Measurements from ENCODE around the gene GALNT10.

The GALNT10 gene

GRCh38 chr5:154325566-154325965 lies 135.0 kb downstream of the GALNT10 start:
- no peak overlapping the region for H3K4me2 ChIP-seq (ENCODE audit: insufficient read depth, low read length)
- H3K4me3 ChIP-seq (ENCODE audit: low read depth in 1 of 2, low read length in 2 of 2): no peak overlapping the region
- H3K9me3 ChIP-seq (ENCODE audit: insufficient read depth, low read length, severe bottlenecking): no peaks in the 10 kb centered on the region
- H3K79me2 ChIP-seq (ENCODE audit: insufficient read depth, low read length): no peaks in the 10 kb centered on the region
- DNase-seq: no peak
- H3K27ac ChIP-seq (ENCODE audit: low read length): no peak overlapping the region
- H2AFZ ChIP-seq (ENCODE audit: low read depth, low read length): no peak overlapping the region
- H4K20me1 ChIP-seq (ENCODE audit: insufficient read depth, low read length): no peaks in the 10 kb centered on the region
- ATAC-seq (ENCODE audit: insufficient read depth, low read depth): no peak
- H3K36me3 ChIP-seq (ENCODE audit: insufficient read depth, low read length): no peaks in the 10 kb centered on the region
- TF ChIP-seq CTCF (IDR thresholded peaks at IDR 0.05; ENCODE audit: borderline replicate concordance, extremely low read depth, low read length, poor library complexity, severe bottlenecking) (no peak), EZH2 (IDR thresholded peaks at IDR 0.05; ENCODE audit: borderline replicate concordance, low read depth, low read length, severe bottlenecking) (no peak)
- no peaks in the 10 kb centered on the region for H3K4me1 ChIP-seq (ENCODE audit: insufficient read depth, low read length)
- H3K9ac ChIP-seq (ENCODE audit: low read depth, low read length): no peak overlapping the region
- H3K27me3 ChIP-seq (ENCODE audit: insufficient read depth, low read length, poor library complexity): no peaks in the 10 kb centered on the region

GRCh38 chr5:154329062-154329461 lies 138.5 kb downstream of the GALNT10 start:
- no peaks in the 10 kb centered on the region for H3K4me1 ChIP-seq (ENCODE audit: insufficient read depth, low read length)
- no peak overlapping the region for H3K4me2 ChIP-seq (ENCODE audit: insufficient read depth, low read length)
- no peak overlapping the region for H3K9ac ChIP-seq (ENCODE audit: low read depth, low read length)
- no peak overlapping the region for H3K4me3 ChIP-seq (ENCODE audit: low read depth in 1 of 2, low read length in 2 of 2)
- no peaks in the 10 kb centered on the region for H3K79me2 ChIP-seq (ENCODE audit: insufficient read depth, low read length)
- ATAC-seq (ENCODE audit: insufficient read depth, low read depth): no peak
- no peak overlapping the region for H2AFZ ChIP-seq (ENCODE audit: low read depth, low read length)
- H3K9me3 ChIP-seq (ENCODE audit: insufficient read depth, low read length, severe bottlenecking): no peaks in the 10 kb centered on the region
- H4K20me1 ChIP-seq (ENCODE audit: insufficient read depth, low read length): no peaks in the 10 kb centered on the region
- no peaks in the 10 kb centered on the region for H3K27me3 ChIP-seq (ENCODE audit: insufficient read depth, low read length, poor library complexity)
- TF ChIP-seq EZH2 (IDR thresholded peaks at IDR 0.05; ENCODE audit: borderline replicate concordance, low read depth, low read length, severe bottlenecking) (no peak), CTCF (IDR thresholded peaks at IDR 0.05; ENCODE audit: borderline replicate concordance, extremely low read depth, low read length, poor library complexity, severe bottlenecking) (no peak)
- no peak overlapping the region for H3K27ac ChIP-seq (ENCODE audit: low read length)
- H3K36me3 ChIP-seq (ENCODE audit: insufficient read depth, low read length): no peaks in the 10 kb centered on the region
- no peak for DNase-seq

- Histone ChIP-seq H3K4me3 (ENCODE audit: low read depth in 1 of 2, low read length in 2 of 2) (no peak overlapping the region), H3K4me1 (ENCODE audit: insufficient read depth, low read length) (no peaks in the 10 kb centered on the region), H3K36me3 (ENCODE audit: insufficient read depth, low read length) (no peaks in the 10 kb centered on the region), H4K20me1 (ENCODE audit: insufficient read depth, low read length) (no peaks in the 10 kb centered on the region), H3K79me2 (ENCODE audit: insufficient read depth, low read length) (no peaks in the 10 kb centered on the region), H3K4me2 (ENCODE audit: insufficient read depth, low read length) (no peak overlapping the region), H3K27ac (ENCODE audit: low read length) (no peak overlapping the region), H3K9me3 (ENCODE audit: insufficient read depth, low read length, severe bottlenecking) (no peaks in the 10 kb centered on the region), H3K9ac (ENCODE audit: low read depth, low read length) (no peak overlapping the region), H2AFZ (ENCODE audit: low read depth, low read length) (no peak overlapping the region), H3K27me3 (ENCODE audit: insufficient read depth, low read length, poor library complexity) (no peaks in the 10 kb centered on the region)
- no peak for DNase-seq
- no peak for ATAC-seq (ENCODE audit: insufficient read depth, low read depth)
- TF ChIP-seq EZH2 (IDR thresholded peaks at IDR 0.05; ENCODE audit: borderline replicate concordance, low read depth, low read length, severe bottlenecking) (no peak), CTCF (IDR thresholded peaks at IDR 0.05; ENCODE audit: borderline replicate concordance, extremely low read depth, low read length, poor library complexity, severe bottlenecking) (no peak)
Observed at GRCh38 chr5:154329519-154330040, 139.0 kb downstream of the GALNT10 start.
